Activated CD4-positive, alpha-beta T cell treated with anti-CD3 and anti-CD28 coated beads, Interleukin-2, amount 10 ng/mL, durations not matched to agents 24 days and 14 days (primary cell): Measurements from ENCODE around the gene NPHS1. TPM values are rescaled to one million over a fixed set of nuclear protein-coding genes. Genes with fewer than 3 reads are reported as not detected.
A peak's percentile ranks its signal among the peaks of the same experiment; 100 is the strongest.

Experiments used
- DNase-seq: peaks from one replicate; pipeline ENCODE4 v3.0.0; 2022
- H3K27ac Mint-ChIP-seq: one replicate; pipeline ENCODE4 v1.8.0; 2022; ENCODE audit warnings: mild to moderate bottlenecking, mixed read lengths
- H3K27me3 Mint-ChIP-seq: one replicate; pipeline ENCODE4 v1.8.0; 2022; ENCODE audit warnings: mixed read lengths
- H3K36me3 Mint-ChIP-seq: one replicate; pipeline ENCODE4 v1.8.0; 2022; ENCODE audit warnings: low read depth, mild to moderate bottlenecking, mixed read lengths
- H3K4me1 Mint-ChIP-seq: one replicate; pipeline ENCODE4 v1.8.0; 2021; ENCODE audit warnings: mixed read lengths
- H3K4me3 Mint-ChIP-seq: one replicate; pipeline ENCODE4 v1.8.0; 2022; ENCODE audit warnings: mild to moderate bottlenecking, moderate library complexity, mixed read lengths
- H3K9me3 Mint-ChIP-seq: one replicate; pipeline ENCODE4 v1.8.0; 2021; ENCODE audit warnings: mixed read lengths
- intact Hi-C: fragments of 100-400 bp; cut with micrococcal nuclease; formaldehyde crosslinking; loops from one replicate; pipeline ENCODE4 v1.15.1; 2023
- total RNA-seq: library from RNA; stranded (reverse); gene quantifications from 2 replicates; pipeline ENCODE4 v1.2.3, GENCODE V29; 2022

Gene NPHS1
- total RNA-seq, 1 donor from 2014 or later = not detected

DNA sequence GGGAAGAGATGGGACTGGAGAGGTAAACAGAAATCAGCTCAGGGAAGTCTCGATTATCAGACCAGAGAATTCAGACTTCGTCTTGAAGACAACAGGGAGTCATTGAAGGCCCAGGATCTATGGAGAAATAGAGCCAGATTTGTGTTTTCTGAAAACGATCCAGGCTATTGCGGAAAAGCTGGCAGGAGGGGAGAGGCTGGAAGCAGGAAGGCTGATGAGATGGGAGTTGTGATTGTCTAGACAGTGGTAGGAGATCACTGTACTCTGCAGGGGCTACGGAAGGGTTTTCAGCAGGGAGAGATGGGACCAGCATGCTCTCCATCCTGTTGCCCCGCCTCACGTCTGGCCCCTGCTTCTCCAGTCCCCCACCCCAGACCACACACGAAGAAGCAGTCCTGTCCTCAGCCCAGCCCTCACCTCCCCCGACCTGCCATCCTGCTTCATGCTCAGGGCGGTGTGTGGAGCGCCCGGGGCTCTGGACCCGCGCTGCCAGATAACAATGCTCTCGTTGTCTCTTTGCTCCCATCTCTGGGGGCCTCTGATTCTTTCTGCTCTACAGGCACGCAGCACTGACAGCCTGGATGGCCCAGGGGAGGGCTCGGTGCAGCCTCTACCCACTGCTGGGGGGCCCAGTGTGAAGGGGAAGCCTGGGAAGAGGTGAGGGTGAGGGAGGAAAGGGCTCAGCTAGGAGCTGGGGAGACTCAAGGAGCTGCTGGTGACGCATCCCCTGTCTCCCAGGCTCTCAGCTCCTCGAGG is 75.0 kb downstream of the NPHS1 start:
- no peaks in the 10 kb centered on the region for H3K9me3 Mint-ChIP-seq
- H3K4me1 Mint-ChIP-seq = peaks cover 26% of the 10 kb centered on the region
- peak overlapping the region; percentile 16 for H3K27ac Mint-ChIP-seq
- DNase-seq = no peak
- intact Hi-C loops = loop anchor here (5.0 kb wide), 1 partner anchor 90 kb away; the partner anchor contains the start of gene APLP1
- H3K36me3 Mint-ChIP-seq = peaks cover 16% of the 10 kb centered on the region
- no peaks in the 10 kb centered on the region for H3K27me3 Mint-ChIP-seq
- H3K4me3 Mint-ChIP-seq = peak overlapping the region; percentile 88

DNA sequence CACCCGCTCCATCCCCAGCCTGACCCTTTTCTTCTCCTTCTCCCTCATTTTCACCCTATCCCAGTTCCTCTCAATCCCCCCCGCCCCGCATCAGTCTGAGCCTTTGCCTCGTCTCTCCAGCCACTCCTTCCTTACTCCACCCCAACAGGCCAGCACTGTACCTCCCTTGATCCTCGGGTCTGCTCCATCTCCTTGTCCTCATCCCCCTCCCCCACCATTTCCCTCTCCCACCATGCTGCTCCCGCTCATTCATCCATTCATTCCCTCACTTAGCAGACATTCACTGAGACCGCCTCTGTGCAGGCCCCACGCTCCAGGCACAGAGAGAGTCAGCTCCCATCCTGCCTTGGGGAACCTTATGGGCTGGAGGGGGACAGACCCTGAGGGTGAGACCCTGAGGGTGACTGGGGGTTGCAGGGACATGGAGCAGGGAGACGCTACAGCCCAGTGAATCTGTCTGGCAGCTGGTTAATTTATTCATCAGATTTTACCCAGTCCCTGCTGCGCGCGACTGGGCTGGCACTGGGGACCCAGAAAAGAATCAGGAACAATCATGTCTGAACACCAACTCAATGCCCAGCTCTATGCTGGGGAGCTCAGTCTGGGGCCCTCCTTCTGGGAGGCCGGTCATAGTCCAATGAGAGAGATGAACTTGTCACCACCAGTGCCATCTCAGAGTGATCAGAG is 76.1 kb downstream of the NPHS1 start:
- no peak for DNase-seq
- peaks cover 26% of the 10 kb centered on the region for H3K4me1 Mint-ChIP-seq
- H3K27ac Mint-ChIP-seq = peak overlapping the region; percentile 71
- H3K36me3 Mint-ChIP-seq = peaks cover 11% of the 10 kb centered on the region
- H3K27me3 Mint-ChIP-seq = no peaks in the 10 kb centered on the region
- H3K4me3 Mint-ChIP-seq = peak overlapping the region; percentile 88
- no peaks in the 10 kb centered on the region for H3K9me3 Mint-ChIP-seq
- intact Hi-C loops = loop anchor here (5.0 kb wide), 1 partner anchor 91 kb away; the partner anchor contains the start of gene APLP1

Other genes starting within 250 kb of the NPHS1 start
- gene HAUS5, start 239.8 kb downstream of the NPHS1 start, total RNA-seq = 45.8 TPM in 2 replicates
- 114 and 115 TPM in 2 replicates for gene RBM42, start 223.5 kb downstream of the NPHS1 start, total RNA-seq
- 0.93 and 1.1 TPM in 2 replicates for gene ETV2, start 210.8 kb downstream of the NPHS1 start, total RNA-seq
- 451 and 472 TPM in 2 replicates for gene COX6B1, start 204.2 kb downstream of the NPHS1 start, total RNA-seq
- 0.77 and 0.92 TPM in 2 replicates for gene UPK1A, start 186.0 kb downstream of the NPHS1 start, total RNA-seq
- 140 and 142 TPM in 2 replicates for gene ZBTB32, start 147.9 kb downstream of the NPHS1 start, total RNA-seq
- gene KMT2B, start 134.5 kb downstream of the NPHS1 start, total RNA-seq = 60.0 and 64.5 TPM in 2 replicates
- 62.4 and 75.2 TPM in 2 replicates for gene IGFLR1, start 110.1 kb downstream of the NPHS1 start, total RNA-seq
- 26.9 and 28.2 TPM in 2 replicates for gene U2AF1L4, start 107.1 kb downstream of the NPHS1 start, total RNA-seq
- 44.9 and 46.7 TPM in 2 replicates for gene PSENEN, start 106.9 kb downstream of the NPHS1 start, total RNA-seq
- gene LIN37, start 103.9 kb downstream of the NPHS1 start, total RNA-seq = 7.7 and 11.1 TPM in 2 replicates
- gene HSPB6, start 95.5 kb downstream of the NPHS1 start, total RNA-seq = 0.42 TPM in 1 of 2 replicates, not detected in the other
- gene PROSER3, start 94.3 kb downstream of the NPHS1 start, total RNA-seq = 35.2 and 43.6 TPM in 2 replicates
- gene ARHGAP33, start 76.9 kb downstream of the NPHS1 start, total RNA-seq = 24.6 and 26.4 TPM in 2 replicates
- gene PRODH2, start 39.7 kb downstream of the NPHS1 start, total RNA-seq = not detected in 2 replicates
- gene KIRREL2, start 4.4 kb upstream of the NPHS1 start, total RNA-seq = 1.8 and 2.1 TPM in 2 replicates
- gene APLP1, start 16.1 kb upstream of the NPHS1 start, total RNA-seq = 2.0 and 2.4 TPM in 2 replicates
- 146 and 150 TPM in 2 replicates for gene NFKBID, start 48.0 kb upstream of the NPHS1 start, total RNA-seq
- 46.1 and 48.4 TPM in 2 replicates for gene HCST, start 50.0 kb upstream of the NPHS1 start, total RNA-seq
- not detected in 2 replicates for gene TYROBP, start 55.8 kb upstream of the NPHS1 start, total RNA-seq
- 11.0 and 11.6 TPM in 2 replicates for gene LRFN3, start 83.9 kb upstream of the NPHS1 start, total RNA-seq
- 21.4 and 23.1 TPM in 2 replicates for gene SDHAF1, start 142.7 kb upstream of the NPHS1 start, total RNA-seq
- gene SYNE4, start 156.3 kb upstream of the NPHS1 start, total RNA-seq = 2.2 and 2.9 TPM in 2 replicates
- 46.1 and 50.7 TPM in 2 replicates for gene ALKBH6, start 161.7 kb upstream of the NPHS1 start, total RNA-seq
- 0.96 and 1.6 TPM in 2 replicates for gene CLIP3, start 180.4 kb upstream of the NPHS1 start, total RNA-seq
- gene THAP8, start 201.8 kb upstream of the NPHS1 start, total RNA-seq = 1.5 and 2.0 TPM in 2 replicates
- gene WDR62, start 202.4 kb upstream of the NPHS1 start, total RNA-seq = 24.9 and 25.9 TPM in 2 replicates